K562 (cell line): Measurements from ENCODE around the gene KLHL28. TPM values are rescaled to one million over a fixed set of nuclear protein-coding genes. Genes with fewer than 3 reads are reported as not detected.

Source experiments
- ATAC-seq: fragments of 200-7000 bp; cut with Tn5 transposase; 3 replicates; pipeline ENCODE4 v1.9.1; 2020; ENCODE audit warnings: moderate library complexity
- BruUV-seq: library from RNA; stranded (reverse); fragments of 400-500 nt; replicated peaks from 2 replicates; lab custom pipeline; 2021; lab: Mats Ljungman, UMichigan
- CTCF ChIA-PET: fragments of 300-600 bp; formaldehyde crosslinking; extraction: SDS; loops from one replicate; lab custom pipeline; 2021; ENCODE audit warnings: low intra/inter-chr PET ratio; lab: Yijun Ruan, JAX
- POLR2A ChIA-PET: fragments of 300-600, 350-650 bp; sonication (Branson Sonifier 250); formaldehyde crosslinking; extraction: SDS; loops from one replicate; lab custom pipeline; 2021; ENCODE audit warnings: antibody characterized with exemption, inconsistent platforms; lab: Yijun Ruan, JAX
- DNase-seq, 4 experiments: peaks; one replicate each; pipeline versions ENCODE4 v3.0.0 to v3.0.0-alpha.2; 2011 to 2018; ENCODE audit warnings: low spot score in 3 of 4, mixed read lengths in 3 of 4; ENCODE audit errors: extremely low read depth in 1 of 4
- FAIRE-seq: peaks from 2 replicates; lab custom pipeline; 2011; peaks lifted over from hg19 to GRCh38; lab: Jason Lieb, UNC
- H2AFZ ChIP-seq: 2 replicates; pipeline ENCODE4 v1.6.0; 2011; ENCODE audit warnings: low read depth, low read length, control low read depth, inconsistent platforms
- H3K27ac ChIP-seq: fragments of 200-600 bp; 3 replicates; pipeline ENCODE4 v1.8.0; 2011; ENCODE audit warnings: low read depth, mild to moderate bottlenecking, control low read depth, inconsistent platforms, low read length, moderate library complexity, mixed read lengths; ENCODE audit errors: extremely low read depth
- H3K27me3 ChIP-seq, 2 experiments: fragments of 300-600 bp in 1 of 2; 2 replicates in 1 of 2; 3 replicates in 1 of 2; pipeline versions ENCODE4 v1.6.0 to v1.8.0; 2011; ENCODE audit warnings: inconsistent platforms in 2 of 2, low read length in 2 of 2, mild to moderate bottlenecking in 1 of 2, mixed read lengths in 1 of 2, moderate library complexity in 1 of 2; ENCODE audit not compliant: control insufficient read depth in 2 of 2, insufficient read depth in 2 of 2
- H3K36me3 ChIP-seq: fragments of 300-600 bp; 3 replicates; pipeline ENCODE4 v1.8.0; 2011; ENCODE audit warnings: mild to moderate bottlenecking, low read length, inconsistent platforms; ENCODE audit not compliant: control insufficient read depth, insufficient read depth
- H3K4me1 ChIP-seq, 2 experiments: fragments of 200-600 bp in 1 of 2; replicated peaks in 1 of 2; 2 replicates in 1 of 2; 3 replicates in 1 of 2; pipeline versions ENCODE4 v1.5.1 to v1.8.0; 2011; ENCODE audit warnings: inconsistent platforms in 2 of 2, low read length in 2 of 2, mild to moderate bottlenecking in 1 of 2, mixed read lengths in 1 of 2, moderate library complexity in 1 of 2; ENCODE audit not compliant: control insufficient read depth in 2 of 2, insufficient read depth in 2 of 2
- H3K4me2 ChIP-seq: 2 replicates; pipeline ENCODE4 v1.6.1; 2011; ENCODE audit warnings: low read length, control low read depth, inconsistent platforms, mixed read lengths; ENCODE audit not compliant: insufficient read depth
- H3K4me3 ChIP-seq: fragments of 200-600 bp; sonication (generic), shearing (Covaris generic); 2 replicates; pipeline ENCODE4 v1.5.1; 2016; ENCODE audit warnings: control low read depth, inconsistent platforms
- H3K79me2 ChIP-seq: fragments of 200-600 bp; 3 replicates; pipeline ENCODE4 v1.8.0; 2011; ENCODE audit warnings: low read length, inconsistent platforms; ENCODE audit not compliant: control insufficient read depth, insufficient read depth
- H3K9ac ChIP-seq, 2 experiments: 2 replicates each; pipeline versions ENCODE4 v1.6.0 to v1.6.1; 2011; ENCODE audit warnings: low read depth in 2 of 2, low read length in 2 of 2, control low read depth in 1 of 2, inconsistent platforms in 1 of 2, mild to moderate bottlenecking in 1 of 2, mixed read lengths in 1 of 2; ENCODE audit not compliant: insufficient read depth in 1 of 2
- H3K9me1 ChIP-seq: one replicate; pipeline ENCODE4 v1.6.0; 2011; ENCODE audit warnings: inconsistent platforms, mild to moderate bottlenecking, low read length, moderate library complexity; ENCODE audit not compliant: control insufficient read depth, insufficient read depth
- H3K9me3 ChIP-seq: replicated peaks from 2 replicates; pipeline ENCODE4 v1.5.1; 2011; ENCODE audit warnings: low read depth, low read length, inconsistent platforms; ENCODE audit not compliant: control insufficient read depth, insufficient read depth
- H4K20me1 ChIP-seq: replicated peaks from 2 replicates; pipeline ENCODE4 v1.6.1; 2011; ENCODE audit warnings: low read length, inconsistent platforms, mixed read lengths; ENCODE audit not compliant: control insufficient read depth, insufficient read depth
- CEBPG ChIP-seq, 3 experiments: fragments of 200-800 bp in 1 of 3; sonication (Bioruptor generic) in 1 of 3; sonication (generic) in 1 of 3; formaldehyde crosslinking in 1 of 3; IDR thresholded peaks in 2 of 3; conservative IDR thresholded peaks in 1 of 3; 2 replicates each; pipeline versions ENCODE4 v1.6.1 to v1.8.0; 2016 to 2022; ENCODE audit warnings: missing compliant biosample characterization in 2 of 3, missing genetic modification characterization in 2 of 3, mild to moderate bottlenecking in 1 of 3, missing genetic modification reagents in 1 of 3
- CHD7 ChIP-seq: fragments of 200-600 bp; sonication (generic); IDR thresholded peaks from one replicate; pipeline ENCODE4 v1.6.1; 2012; ENCODE audit warnings: mild to moderate bottlenecking, low read depth, low read length, inconsistent platforms
- HDAC3 ChIP-seq: fragments of 450-650 bp; IDR thresholded peaks from 2 replicates; pipeline ENCODE4 v1.6.1; 2018; ENCODE audit warnings: borderline replicate concordance, mild to moderate bottlenecking, moderate library complexity; ENCODE audit not compliant: partially characterized antibody
- NR4A1 ChIP-seq, 2 experiments: fragments of 250-450 bp in 1 of 2; fragments of 450-650 bp in 1 of 2; sonication (Bioruptor Pico) in 1 of 2; IDR thresholded peaks; 2 replicates each; pipeline versions ENCODE4 v1.4.0 to v1.6.1; 2016 to 2020; ENCODE audit warnings: mild to moderate bottlenecking in 2 of 2, missing compliant biosample characterization in 1 of 2, missing genetic modification characterization in 1 of 2, moderate library complexity in 1 of 2
- PCBP2 ChIP-seq: fragments of 200-400 bp; formaldehyde crosslinking; IDR thresholded peaks from 2 replicates; pipeline ENCODE4 v1.6.1; 2018; ENCODE audit warnings: low read length, low read depth, mild to moderate bottlenecking, moderate library complexity; ENCODE audit not compliant: poor library complexity, severe bottlenecking
- SPI1 ChIP-seq: IDR thresholded peaks from 2 replicates; pipeline ENCODE4 v1.6.1; 2011; ENCODE audit warnings: low read depth, low read length, control low read depth, borderline replicate concordance
- in situ Hi-C: fragments of 300-500 bp; cut with MboI; formaldehyde crosslinking; loops from 4 replicates; pipeline ENCODE4 v1.15.0; 2018; ENCODE audit warnings: inconsistent platforms, mixed read lengths
- intact Hi-C: fragments of 100-400 bp; cut with micrococcal nuclease; formaldehyde crosslinking; loops from 2 replicates; pipeline ENCODE4 v1.14.2; 2022
- polyA plus RNA-seq, 8 experiments: library from polyadenylated mRNA; depleted of rRNA in 4 of 8; stranded (reverse) in 5 of 8; unstranded in 3 of 8; fragments of >200 nt; fragmentation: Nextera tagmentation in 2 of 8; fragmentation: Illumina TruSeq in 1 of 8; extraction: Ambion mirVana in 2 of 8; extraction: Trizol in 1 of 8; gene quantifications; 2 replicates each; pipeline versions ENCODE4 v1.2.1 to v1.2.3, GENCODE V29; 2011 to 2014; ENCODE audit warnings: inconsistent platforms in 1 of 8, missing spikeins in 1 of 8
- total RNA-seq, 7 experiments: library from RNA; depleted of rRNA in 6 of 7; stranded (reverse); fragments of >200 nt in 6 of 7; fragmentation: Illumina TruSeq in 2 of 7; extraction: Trizol in 2 of 7; gene quantifications; 2 replicates each; pipeline versions ENCODE4 v1.2.1 to v1.2.3, GENCODE V29; 2011 to 2021; ENCODE audit warnings: low replicate concordance in 1 of 7
- TF ChIP-seq, protein P1 (sequence below): sonication (generic); formaldehyde crosslinking; IDR thresholded peaks from 2 replicates; pipeline ENCODE4 v1.9.0; 2022; ENCODE audit warnings: mild to moderate bottlenecking, missing genetic modification reagents
- TF ChIP-seq, protein P2 (sequence below): fragments of 450-650 bp; IDR thresholded peaks from 2 replicates; pipeline ENCODE4 v1.6.1; 2016

The KLHL28 gene
- total and polyA plus RNA-seq, 9 of the 15 experiments (the other 6 are each of a cell fraction or from before 2014, with no cell fraction given) = 1.1 to 7.5 (median 4.7) TPM

DNA sequence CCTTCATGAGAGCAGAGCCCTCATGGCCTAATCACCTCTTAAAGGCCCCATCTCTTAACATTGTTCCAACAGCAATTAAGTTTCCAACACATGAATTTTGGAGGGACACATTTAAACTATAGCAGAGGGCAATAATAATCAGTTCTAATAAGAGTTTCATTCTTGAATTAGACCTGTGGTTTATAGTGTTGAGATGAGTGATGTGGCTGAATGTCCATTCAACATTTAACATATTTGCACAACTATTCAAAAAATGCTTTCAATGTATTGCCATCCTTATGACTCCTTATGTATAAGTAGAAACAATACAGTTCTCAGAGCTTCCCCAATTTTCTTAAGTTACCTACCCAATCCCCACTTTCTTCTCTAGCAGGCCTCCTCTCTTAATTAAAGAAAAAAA is 21.5 kb downstream of the KLHL28 start:
- DNase-seq (no peak), ATAC-seq (no peak), FAIRE-seq (no peak)
- H3K79me2 ChIP-seq = no peaks in the 10 kb centered on the region
- H4K20me1 ChIP-seq = no peaks in the 10 kb centered on the region
- H2AFZ ChIP-seq = no peak overlapping the region
- peaks cover 11% of the 10 kb centered on the region; the same call in 1 of the 3 replicates for H3K36me3 ChIP-seq
- no peaks in the 10 kb centered on the region for H3K9me3 ChIP-seq
- in situ Hi-C loops (no loop called here), intact Hi-C loops (no loop called here)
- BruUV-seq = no TSS peak
- no peaks in the 10 kb centered on the region for H3K27me3 ChIP-seq
- no peaks in the 10 kb centered on the region for H3K4me1 ChIP-seq
- H3K4me2 ChIP-seq = no peak overlapping the region
- no peak overlapping the region for H3K9ac ChIP-seq
- H3K4me3 ChIP-seq = no peak overlapping the region
- CTCF ChIA-PET = no interaction called here
- no peaks in the 10 kb centered on the region for H3K9me1 ChIP-seq
- POLR2A ChIA-PET = no interaction called here
- no peak overlapping the region for H3K27ac ChIP-seq
- no peak for TF ChIP-seq PCBP2
- TF ChIP-seq, protein P1, sequence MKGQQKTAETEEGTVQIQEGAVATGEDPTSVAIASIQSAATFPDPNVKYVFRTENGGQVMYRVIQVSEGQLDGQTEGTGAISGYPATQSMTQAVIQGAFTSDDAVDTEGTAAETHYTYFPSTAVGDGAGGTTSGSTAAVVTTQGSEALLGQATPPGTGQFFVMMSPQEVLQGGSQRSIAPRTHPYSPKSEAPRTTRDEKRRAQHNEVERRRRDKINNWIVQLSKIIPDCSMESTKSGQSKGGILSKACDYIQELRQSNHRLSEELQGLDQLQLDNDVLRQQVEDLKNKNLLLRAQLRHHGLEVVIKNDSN (CRISPR knock-in tag) = no peak
- TF ChIP-seq HDAC3 = no peak
- TF ChIP-seq CHD7 = no peak
- TF ChIP-seq, protein P2, sequence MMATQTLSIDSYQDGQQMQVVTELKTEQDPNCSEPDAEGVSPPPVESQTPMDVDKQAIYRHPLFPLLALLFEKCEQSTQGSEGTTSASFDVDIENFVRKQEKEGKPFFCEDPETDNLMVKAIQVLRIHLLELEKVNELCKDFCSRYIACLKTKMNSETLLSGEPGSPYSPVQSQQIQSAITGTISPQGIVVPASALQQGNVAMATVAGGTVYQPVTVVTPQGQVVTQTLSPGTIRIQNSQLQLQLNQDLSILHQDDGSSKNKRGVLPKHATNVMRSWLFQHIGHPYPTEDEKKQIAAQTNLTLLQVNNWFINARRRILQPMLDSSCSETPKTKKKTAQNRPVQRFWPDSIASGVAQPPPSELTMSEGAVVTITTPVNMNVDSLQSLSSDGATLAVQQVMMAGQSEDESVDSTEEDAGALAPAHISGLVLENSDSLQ = no peak
- no peak for TF ChIP-seq SPI1
- TF ChIP-seq NR4A1 (CRISPR knock-in tag; IDR thresholded peaks at IDR 0.05) = no peak
- TF ChIP-seq NR4A1 (tag; IDR thresholded peaks at IDR 0.05) = no peak
- TF ChIP-seq CEBPG (CRISPR knock-in tag; IDR thresholded peaks at IDR 0.05) = no peak
- no peak for TF ChIP-seq CEBPG (tag; conservative IDR thresholded peaks at IDR 0.05 in 1 of 2, IDR thresholded peaks at IDR 0.05 in 1 of 2)
